Endothelial cell of umbilical vein (primary cell): Measurements from ENCODE around the gene TNFRSF1B. TPM values are rescaled to one million over a fixed set of nuclear protein-coding genes. Genes with fewer than 3 reads are reported as not detected.
"Not testable (repeated sequence)": the region's sequence is repeated elsewhere in the genome, so short reads cannot be mapped to it uniquely, and the experiment has no call there.

Experiments
- BruUV-seq: library from RNA; stranded (reverse); fragments of 400-500 nt; replicated peaks from 2 replicates; lab custom pipeline; 2021; lab: Mats Ljungman, UMichigan
- CTCF ChIA-PET: fragments of 300-600, 350-600 bp; sonication (Branson Sonifier 250); formaldehyde crosslinking; loops from one replicate; lab custom pipeline; 2021; ENCODE audit warnings: antibody characterized with exemption, inconsistent platforms; lab: Charles Lee
- POLR2A ChIA-PET: fragments of 300-600, 350-600 bp; sonication (Branson Sonifier 250); formaldehyde crosslinking; loops from one replicate; lab custom pipeline; 2021; ENCODE audit warnings: antibody characterized with exemption, inconsistent platforms; lab: Charles Lee
- DNase-seq: peaks from one replicate; pipeline ENCODE4 v3.0.0-alpha.2; 2011; ENCODE audit warnings: low read depth, low spot score
- FAIRE-seq: peaks from 2 replicates; lab custom pipeline; 2011; peaks lifted over from hg19 to GRCh38; lab: Jason Lieb, UNC
- H2AFZ ChIP-seq: 2 replicates; pipeline ENCODE4 v1.6.0; 2012; ENCODE audit warnings: low read depth, low read length, control low read depth, inconsistent platforms
- H3K27ac ChIP-seq: 2 replicates; pipeline ENCODE4 v1.5.1; 2011; ENCODE audit warnings: low read depth, mild to moderate bottlenecking, control low read depth, low read length, moderate library complexity; ENCODE audit not compliant: insufficient read depth
- H3K27me3 ChIP-seq, 2 experiments: 2 replicates each; pipeline versions ENCODE4 v1.6.0 to v1.6.1; 2011; ENCODE audit warnings: low read length in 2 of 2, mixed read lengths in 1 of 2; ENCODE audit not compliant: control insufficient read depth in 2 of 2, insufficient read depth in 2 of 2
- H3K36me3 ChIP-seq, 2 experiments: 2 replicates in 1 of 2; 3 replicates in 1 of 2; pipeline ENCODE4 v1.5.1; 2011; ENCODE audit warnings: low read length in 2 of 2, mild to moderate bottlenecking in 1 of 2, moderate library complexity in 1 of 2; ENCODE audit not compliant: control insufficient read depth in 2 of 2, insufficient read depth in 2 of 2; ENCODE audit errors: extremely low read depth in 1 of 2
- H3K4me1 ChIP-seq: 3 replicates; pipeline ENCODE4 v1.5.1; 2011; ENCODE audit warnings: mild to moderate bottlenecking, low read length; ENCODE audit not compliant: control insufficient read depth, insufficient read depth; ENCODE audit errors: extremely low read depth
- H3K4me2 ChIP-seq: 2 replicates; pipeline ENCODE4 v1.6.1; 2011; ENCODE audit warnings: low read length, control low read depth, mixed read lengths; ENCODE audit not compliant: insufficient read depth
- H3K4me3 ChIP-seq, 3 experiments: fragments of 200-600 bp in 1 of 3; sonication (generic), shearing (Covaris generic) in 1 of 3; replicated peaks in 1 of 3; 2 replicates each; pipeline ENCODE4 v1.5.1; 2011 to 2016; ENCODE audit warnings: control low read depth in 3 of 3, low read length in 3 of 3, mild to moderate bottlenecking in 2 of 3, inconsistent platforms in 1 of 3, low read depth in 1 of 3, moderate library complexity in 1 of 3; ENCODE audit not compliant: insufficient read depth in 1 of 3
- H3K79me2 ChIP-seq: 2 replicates; pipeline ENCODE4 v1.6.0; 2012; ENCODE audit warnings: low read length, inconsistent platforms; ENCODE audit not compliant: control insufficient read depth, insufficient read depth
- H3K9ac ChIP-seq: replicated peaks from 2 replicates; pipeline ENCODE3; 2011; ENCODE audit warnings: low read length, control low read depth; ENCODE audit not compliant: insufficient read depth; ENCODE audit errors: extremely low read depth
- H3K9me1 ChIP-seq: replicated peaks from 3 replicates; pipeline ENCODE4 v1.6.0; 2011; ENCODE audit warnings: mild to moderate bottlenecking, low read length; ENCODE audit not compliant: control insufficient read depth, insufficient read depth; ENCODE audit errors: extremely low read depth
- H3K9me3 ChIP-seq: replicated peaks from 2 replicates; pipeline ENCODE4 v1.5.1; 2012; ENCODE audit warnings: low read length, inconsistent platforms; ENCODE audit not compliant: control insufficient read depth, insufficient read depth
- H4K20me1 ChIP-seq: replicated peaks from 2 replicates; pipeline ENCODE3; 2011; ENCODE audit warnings: mild to moderate bottlenecking, low read length; ENCODE audit not compliant: control insufficient read depth, insufficient read depth; ENCODE audit errors: extremely low read depth
- CTCF ChIP-seq, 2 donors: IDR thresholded peaks; 1 replicate in 1 of 2; 2 replicates in 1 of 2; pipeline ENCODE4 v1.5.1; 2011; ENCODE audit warnings: low read length in 2 of 2, mild to moderate bottlenecking in 2 of 2, moderate library complexity in 2 of 2, control low read depth in 1 of 2, inconsistent platforms in 1 of 2, low read depth in 1 of 2; ENCODE audit not compliant: insufficient read depth in 1 of 2; ENCODE audit errors: extremely low read depth in 1 of 2
- EZH2 ChIP-seq: IDR thresholded peaks from 2 replicates; pipeline ENCODE4 v1.6.1; 2012; ENCODE audit warnings: borderline replicate concordance, low read depth, mild to moderate bottlenecking, moderate library complexity, low read length, inconsistent platforms; ENCODE audit not compliant: severe bottlenecking
- FOS ChIP-seq: IDR thresholded peaks from 2 replicates; pipeline ENCODE4 v1.6.1; 2011; ENCODE audit warnings: mild to moderate bottlenecking, low read length, moderate library complexity, borderline replicate concordance; ENCODE audit not compliant: insufficient read depth
- GATA2 ChIP-seq: IDR thresholded peaks from 2 replicates; pipeline ENCODE4 v1.7.0; 2011; ENCODE audit warnings: low read depth, mild to moderate bottlenecking, moderate library complexity, mixed read lengths, low read length; ENCODE audit not compliant: insufficient read length, insufficient read depth
- JUN ChIP-seq: IDR thresholded peaks from 2 replicates; pipeline ENCODE4 v1.6.1; 2011; ENCODE audit warnings: borderline replicate concordance, low read depth; ENCODE audit not compliant: insufficient read length, insufficient read depth
- MAX ChIP-seq: IDR thresholded peaks from 2 replicates; pipeline ENCODE4 v1.6.1; 2011; ENCODE audit not compliant: insufficient read depth, insufficient read length
- MYC ChIP-seq: IDR thresholded peaks from one replicate; pipeline ENCODE4 v1.6.1; 2011; ENCODE audit warnings: mild to moderate bottlenecking, low read depth, low read length
- POLR2A ChIP-seq: IDR thresholded peaks from 2 replicates; pipeline ENCODE4 v1.6.1; 2012; ENCODE audit warnings: low read depth, mild to moderate bottlenecking, control low read depth, low read length
- dilution Hi-C: fragments of 300-500 bp; cut with MboI; formaldehyde crosslinking; loops from one replicate; pipeline ENCODE4 v1.15.0; 2019; ENCODE audit warnings: low sequenced_read_pairs; ENCODE audit not compliant: extremely low pct_ligation_motif_present
- intact Hi-C: fragments of 100-400 bp; cut with micrococcal nuclease; formaldehyde crosslinking; loops from one replicate; pipeline ENCODE4 v1.10.0; 2022
- polyA plus RNA-seq, 4 experiments: library from polyadenylated mRNA; depleted of rRNA in 3 of 4; stranded (reverse) in 3 of 4; unstranded in 1 of 4; fragments of >200 nt; gene quantifications; 2 replicates each; pipeline versions ENCODE4 v1.2.1 to v1.2.3, GENCODE V29; 2011 to 2012; ENCODE audit warnings: missing spikeins in 1 of 4
- total RNA-seq: library from RNA; stranded (reverse); gene quantifications from 2 replicates; pipeline ENCODE4 v1.2.3, GENCODE V29; 2021

Gene TNFRSF1B
- total and polyA plus RNA-seq, 2 donors (not counting 3 experiments of a cell fraction or from before 2014, with no cell fraction given), result 53.6 to 65.9 TPM

GRCh38 chr1:12219800-12220199 is 53.0 kb downstream of the TNFRSF1B start:
- H3K79me2 ChIP-seq, result no peaks in the 10 kb centered on the region
- intact Hi-C loops, result loop anchor here (10.0 kb wide), 1 partner anchor 55 kb away; no protein-coding TSS in a partner anchor
- H3K4me3 ChIP-seq, result no peak overlapping the region
- no peaks in the 10 kb centered on the region for H3K36me3 ChIP-seq
- no peaks in the 10 kb centered on the region for H3K4me1 ChIP-seq
- dilution Hi-C loops, result no loop called here
- H3K27me3 ChIP-seq, result peaks cover 2 to 12% of the 10 kb centered on the region in 2 experiments
- H3K27ac ChIP-seq, result no peak overlapping the region
- FAIRE-seq, result no peak
- no peak overlapping the region for H3K9ac ChIP-seq
- POLR2A ChIA-PET, result no interaction called here
- no peak overlapping the region for H2AFZ ChIP-seq
- BruUV-seq, result no TSS peak
- TF ChIP-seq MYC (no peak), EZH2 (no peak), JUN (no peak)
- CTCF ChIA-PET, result interaction anchor here (1.1 to 4.0 kb wide), 2 partner anchors 95 to 101 kb away, joined by 4 to 26 read pairs; no protein-coding TSS in a partner anchor
- H4K20me1 ChIP-seq, result no peaks in the 10 kb centered on the region
- no peak overlapping the region for H3K4me2 ChIP-seq
- no peak for DNase-seq
- no peaks in the 10 kb centered on the region for H3K9me3 ChIP-seq
- no peaks in the 10 kb centered on the region for H3K9me1 ChIP-seq

GRCh38 chr1:12220890-12221289 is 54.1 kb downstream of the TNFRSF1B start:
- FAIRE-seq (no peak), DNase-seq (no peak)
- Histone ChIP-seq H3K79me2 (no peaks in the 10 kb centered on the region), H4K20me1 (no peaks in the 10 kb centered on the region), H3K27me3 (peaks cover 2% of the 10 kb centered on the region in 2 experiments), H3K4me3 (no peak overlapping the region), H2AFZ (no peak overlapping the region), H3K4me1 (no peaks in the 10 kb centered on the region), H3K4me2 (no peak overlapping the region), H3K9me3 (no peaks in the 10 kb centered on the region), H3K27ac (no peak overlapping the region), H3K9ac (no peak overlapping the region), H3K9me1 (no peaks in the 10 kb centered on the region), H3K36me3 (no peaks in the 10 kb centered on the region)
- CTCF ChIA-PET, result interaction anchor here (0.6 to 4.0 kb wide), 3 partner anchors 96 to 99 kb away, joined by 3 to 26 read pairs (median 3); no protein-coding TSS in a partner anchor
- BruUV-seq, result no TSS peak
- TF ChIP-seq FOS, result no peak
- TF ChIP-seq CTCF (IDR thresholded peaks at IDR 0.05; ENCODE audit: extremely low read depth in 1 of 2, insufficient read depth in 1 of 2, low read depth in 1 of 2, low read length in 2 of 2), result no peak
- TF ChIP-seq MAX, result no peak
- TF ChIP-seq POLR2A, result no peak
- no peak for TF ChIP-seq GATA2
- no peak for TF ChIP-seq MYC
- TF ChIP-seq EZH2, result no peak
- TF ChIP-seq JUN, result no peak
- dilution Hi-C loops, result no loop called here
- intact Hi-C loops, result no loop called here
- POLR2A ChIA-PET, result no interaction called here

- H3K79me2 ChIP-seq, dilution Hi-C loops, H3K27me3 ChIP-seq, H3K27ac ChIP-seq, H3K36me3 ChIP-seq, intact Hi-C loops, POLR2A ChIA-PET, H3K9ac ChIP-seq, H3K4me2 ChIP-seq, H3K9me1 ChIP-seq, H4K20me1 ChIP-seq, H3K4me1 ChIP-seq, BruUV-seq, H2AFZ ChIP-seq, DNase-seq, H3K4me3 ChIP-seq, FAIRE-seq, H3K9me3 ChIP-seq: not testable (repeated sequence)
- CTCF ChIA-PET, result interaction anchor here (0.9 kb wide), 1 partner anchor 98 kb away, joined by 6 read pairs; no protein-coding TSS in a partner anchor
Measured at GRCh38 chr1:12222700-12223099, 55.9 kb downstream of the TNFRSF1B start.
